HepG2 (cell line): ENCODE results near the gene KIF13A. TPM values are rescaled to one million over a fixed set of nuclear protein-coding genes. Genes with fewer than 3 reads are reported as not detected.

Source experiments
- ATAC-seq: fragments of 200-7000 bp; cut with Tn5 transposase; 3 replicates; pipeline ENCODE4 v1.9.1; 2020; ENCODE audit warnings: mild to moderate bottlenecking, moderate library complexity
- BruUV-seq: library from RNA; stranded (reverse); fragments of 400-500 nt; replicated peaks from 2 replicates; lab custom pipeline; 2021; lab: Mats Ljungman, UMichigan
- CTCF ChIA-PET: fragments of 300-600 bp; formaldehyde crosslinking; extraction: SDS; loops from one replicate; lab custom pipeline; 2021; ENCODE audit warnings: low total read pairs, inconsistent platforms, low intra/inter-chr PET ratio; lab: Yijun Ruan, JAX
- POLR2A ChIA-PET: fragments of 350-600 bp; sonication (Branson Sonifier 250); formaldehyde crosslinking; loops from one replicate; lab custom pipeline; 2020; ENCODE audit warnings: antibody characterized with exemption, inconsistent platforms; lab: Yijun Ruan, JAX
- DNase-seq: peaks from one replicate; pipeline ENCODE4 v3.0.0-alpha.2; 2015; ENCODE audit warnings: low spot score
- FAIRE-seq: peaks from 3 replicates; lab custom pipeline; 2011; peaks lifted over from hg19 to GRCh38; lab: Jason Lieb, UNC
- H2AFZ ChIP-seq: one replicate; pipeline ENCODE4 v1.6.1; 2011; ENCODE audit warnings: low read length, inconsistent platforms
- H3K27ac ChIP-seq: fragments of 300-600 bp; 3 replicates; pipeline ENCODE4 v1.8.0; 2011; ENCODE audit warnings: mixed run types, mild to moderate bottlenecking, mixed read lengths, low read length, inconsistent platforms; ENCODE audit not compliant: insufficient read depth; ENCODE audit errors: extremely low read length
- H3K27me3 ChIP-seq, 2 experiments: fragments of 200-600 bp in 1 of 2; 2 replicates in 1 of 2; 3 replicates in 1 of 2; pipeline versions ENCODE4 v1.6.0 to v1.8.0; 2011; ENCODE audit warnings: low read length in 2 of 2, mild to moderate bottlenecking in 2 of 2, moderate library complexity in 2 of 2, inconsistent platforms in 1 of 2; ENCODE audit not compliant: insufficient read depth in 2 of 2, control insufficient read depth in 1 of 2
- H3K36me3 ChIP-seq, 2 experiments: fragments of 200-600 bp in 1 of 2; replicated peaks in 1 of 2; 2 replicates in 1 of 2; 3 replicates in 1 of 2; pipeline versions ENCODE4 v1.5.1 to v1.8.0; 2011; ENCODE audit warnings: low read length in 2 of 2, inconsistent platforms in 1 of 2; ENCODE audit not compliant: insufficient read depth in 2 of 2, control insufficient read depth in 1 of 2
- H3K4me1 ChIP-seq: 2 replicates; pipeline ENCODE4 v1.5.1; 2012; ENCODE audit warnings: low read length, inconsistent platforms; ENCODE audit not compliant: insufficient read depth
- H3K4me2 ChIP-seq: 2 replicates; pipeline ENCODE4 v1.6.0; 2011; ENCODE audit warnings: low read depth, low read length, inconsistent platforms
- H3K4me3 ChIP-seq, 3 experiments: fragments of 200-600 bp in 1 of 3; sonication (generic), shearing (Covaris generic) in 1 of 3; replicated peaks in 1 of 3; 2 replicates each; pipeline ENCODE4 v1.5.1; 2011 to 2016; ENCODE audit warnings: low read length in 3 of 3, inconsistent platforms in 2 of 3, low read depth in 2 of 3, mild to moderate bottlenecking in 2 of 3, control low read depth in 1 of 3, mixed read lengths in 1 of 3; ENCODE audit not compliant: insufficient read depth in 1 of 3
- H3K79me2 ChIP-seq: one replicate; pipeline ENCODE4 v1.6.1; 2011; ENCODE audit warnings: low read length, inconsistent platforms; ENCODE audit not compliant: insufficient read depth
- H3K9ac ChIP-seq: 2 replicates; pipeline ENCODE4 v1.6.0; 2011; ENCODE audit warnings: mild to moderate bottlenecking, low read depth, low read length, inconsistent platforms; ENCODE audit not compliant: insufficient read depth
- H3K9me3 ChIP-seq: 2 replicates; pipeline ENCODE4 v1.5.1; 2012; ENCODE audit warnings: mild to moderate bottlenecking, low read length
- H4K20me1 ChIP-seq: 2 replicates; pipeline ENCODE4 v1.6.0; 2011; ENCODE audit warnings: inconsistent platforms, mild to moderate bottlenecking, low read length, moderate library complexity; ENCODE audit not compliant: insufficient read depth
- ARNTL ChIP-seq: sonication (generic); formaldehyde crosslinking; IDR thresholded peaks from 2 replicates; pipeline ENCODE4 v1.4.0; 2020; ENCODE audit warnings: mild to moderate bottlenecking, missing genetic modification reagents
- BRF2 ChIP-seq: sonication (generic); formaldehyde crosslinking; IDR thresholded peaks from 2 replicates; pipeline ENCODE4 v1.8.1; 2022; ENCODE audit warnings: mild to moderate bottlenecking, missing genetic modification reagents
- CCAR2 ChIP-seq: fragments of 200-400 bp; formaldehyde crosslinking; optimal IDR thresholded peaks from 2 replicates; pipeline ENCODE3; 2018; ENCODE audit warnings: low read depth, mild to moderate bottlenecking, low read length, moderate library complexity
- FOXJ3 ChIP-seq: sonication (generic); formaldehyde crosslinking; IDR thresholded peaks from 2 replicates; pipeline ENCODE4 v1.4.0; 2020; ENCODE audit warnings: missing genetic modification reagents, mild to moderate bottlenecking, borderline replicate concordance
- HES4 ChIP-seq: sonication (generic); formaldehyde crosslinking; IDR thresholded peaks from 2 replicates; pipeline ENCODE4 v1.9.0; 2021; ENCODE audit warnings: mild to moderate bottlenecking, missing genetic modification reagents, borderline replicate concordance
- HOXD1 ChIP-seq: sonication (generic); formaldehyde crosslinking; IDR thresholded peaks from 2 replicates; pipeline ENCODE4 v1.5.0; 2020; ENCODE audit warnings: missing genetic modification reagents
- IRX3 ChIP-seq: sonication (generic); formaldehyde crosslinking; IDR thresholded peaks from 2 replicates; pipeline ENCODE4 v1.8.1; 2023; ENCODE audit warnings: mild to moderate bottlenecking, low read depth, missing genetic modification reagents, borderline replicate concordance
- MED1 ChIP-seq: sonication (generic); formaldehyde crosslinking; IDR thresholded peaks from 2 replicates; pipeline ENCODE4 v1.4.0; 2020; ENCODE audit warnings: missing genetic modification reagents
- MYC ChIP-seq: sonication (generic); formaldehyde crosslinking; IDR thresholded peaks from 2 replicates; pipeline ENCODE4 v1.9.0; 2021; ENCODE audit warnings: missing genetic modification reagents, borderline replicate concordance
- PRMT3 ChIP-seq: sonication (generic); formaldehyde crosslinking; IDR thresholded peaks from 2 replicates; pipeline ENCODE4 v1.8.1; 2022; ENCODE audit warnings: low read depth, mild to moderate bottlenecking, moderate library complexity, missing genetic modification reagents, borderline replicate concordance
- TBP ChIP-seq: sonication (generic); formaldehyde crosslinking; IDR thresholded peaks from 2 replicates; pipeline ENCODE4 v1.5.0; 2020; ENCODE audit warnings: missing genetic modification reagents
- ZNF354B ChIP-seq: sonication (generic); formaldehyde crosslinking; IDR thresholded peaks from 2 replicates; pipeline ENCODE4 v1.8.0; 2022; ENCODE audit warnings: mild to moderate bottlenecking, missing genetic modification reagents
- WGBS: methylation state at CpG from one replicate; pipeline ENCODE4 v1.1.6; 2017; ENCODE audit warnings: low lambda C conversion rate; 5-methylcytosine and 5-hydroxymethylcytosine counted together
- in situ Hi-C: cut with HindIII; loops from 2 replicates; pipeline ENCODE4 v1.10.0; 2017; ENCODE audit warnings: low pct_unique_long_range_greater_than_20kb; ENCODE audit not compliant: extremely low pct_ligation_motif_present
- intact Hi-C: fragments of 100-400 bp; cut with micrococcal nuclease; formaldehyde crosslinking; loops from one replicate; pipeline ENCODE4 v1.10.0; 2022; ENCODE audit not compliant: unreplicated experiment
- polyA plus RNA-seq, 8 experiments: library from polyadenylated mRNA; depleted of rRNA in 3 of 8; stranded (reverse) in 7 of 8; unstranded in 1 of 8; fragments of >200 nt; fragmentation: Illumina TruSeq in 4 of 8; extraction: Trizol in 4 of 8; gene quantifications; 2 replicates each; pipeline versions ENCODE4 v1.2.1 to v1.2.3, GENCODE V29; 2011 to 2016; ENCODE audit warnings: low read depth in 4 of 8, missing spikeins in 1 of 8, mixed read lengths in 1 of 8; ENCODE audit not compliant: insufficient read depth in 1 of 8
- total RNA-seq, 5 experiments: library from RNA; depleted of rRNA; stranded (reverse); fragments of >200 nt; fragmentation: Illumina TruSeq; extraction: Trizol; gene quantifications; 2 replicates each; pipeline ENCODE4 v1.2.3, GENCODE V29; 2016; ENCODE audit warnings: low read depth in 1 of 5
- TF ChIP-seq, protein P1 (sequence below): sonication (generic); formaldehyde crosslinking; IDR thresholded peaks from 2 replicates; pipeline ENCODE4 v1.9.0; 2021; ENCODE audit warnings: missing genetic modification reagents, mild to moderate bottlenecking, borderline replicate concordance
- TF ChIP-seq, protein P2 (sequence below): sonication (generic); formaldehyde crosslinking; IDR thresholded peaks from 2 replicates; pipeline ENCODE4 v1.5.1; 2020; ENCODE audit warnings: missing genetic modification reagents, mild to moderate bottlenecking, borderline replicate concordance
- TF ChIP-seq, protein P3 (sequence below): IDR thresholded peaks from 2 replicates; pipeline ENCODE4 v1.6.1; 2016; ENCODE audit warnings: missing compliant biosample characterization, missing genetic modification reagents, borderline replicate concordance

The KIF13A gene
- total and polyA plus RNA-seq, 2 of the 13 experiments (the other 11 are each of a cell fraction or from before 2014, with no cell fraction given), result 21.1 to 37.2 TPM

DNA sequence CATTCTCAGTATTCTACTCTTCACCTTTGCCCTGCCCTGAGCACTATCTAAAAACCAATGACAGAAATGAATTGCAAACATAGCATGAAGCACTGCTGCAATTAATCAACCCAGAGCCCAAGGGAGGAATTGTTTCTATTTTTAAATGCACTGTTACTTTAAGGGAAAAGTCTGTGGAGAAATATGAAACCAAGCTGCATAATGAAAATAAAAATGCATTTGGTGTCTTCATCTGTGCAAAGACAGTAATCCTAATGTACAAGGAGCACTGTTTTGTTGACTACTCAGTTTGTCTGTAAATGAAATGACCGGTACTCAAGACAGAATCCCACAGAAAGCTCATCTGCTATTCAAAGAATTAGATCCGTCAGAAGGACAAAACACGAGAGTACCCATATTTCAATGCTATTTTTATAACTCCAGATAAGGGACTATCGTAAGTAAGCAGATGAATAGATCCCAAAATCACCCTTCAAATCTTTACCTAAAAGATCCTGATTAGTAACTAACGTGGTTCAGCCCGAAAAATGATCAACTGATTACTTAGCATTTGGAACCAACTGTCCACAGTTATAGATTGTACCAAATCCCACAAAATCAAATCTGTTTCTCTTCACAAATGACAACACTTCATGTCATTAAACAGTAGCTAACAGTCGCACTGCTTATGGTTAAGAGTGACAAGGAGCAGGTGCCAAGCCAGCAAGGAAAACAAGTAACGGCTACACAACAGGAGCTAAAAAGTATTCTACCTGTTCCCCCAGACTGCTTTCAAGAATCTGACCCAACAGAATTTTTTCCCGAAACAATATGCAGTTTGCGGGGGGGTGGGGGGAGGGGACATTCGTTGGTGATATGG, 2.4 kb downstream of the KIF13A start (continued):
- TF ChIP-seq, protein P1, sequence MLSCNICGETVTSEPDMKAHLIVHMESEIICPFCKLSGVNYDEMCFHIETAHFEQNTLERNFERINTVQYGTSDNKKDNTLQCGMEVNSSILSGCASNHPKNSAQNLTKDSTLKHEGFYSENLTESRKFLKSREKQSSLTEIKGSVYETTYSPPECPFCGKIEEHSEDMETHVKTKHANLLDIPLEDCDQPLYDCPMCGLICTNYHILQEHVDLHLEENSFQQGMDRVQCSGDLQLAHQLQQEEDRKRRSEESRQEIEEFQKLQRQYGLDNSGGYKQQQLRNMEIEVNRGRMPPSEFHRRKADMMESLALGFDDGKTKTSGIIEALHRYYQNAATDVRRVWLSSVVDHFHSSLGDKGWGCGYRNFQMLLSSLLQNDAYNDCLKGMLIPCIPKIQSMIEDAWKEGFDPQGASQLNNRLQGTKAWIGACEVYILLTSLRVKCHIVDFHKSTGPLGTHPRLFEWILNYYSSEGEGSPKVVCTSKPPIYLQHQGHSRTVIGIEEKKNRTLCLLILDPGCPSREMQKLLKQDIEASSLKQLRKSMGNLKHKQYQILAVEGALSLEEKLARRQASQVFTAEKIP (CRISPR knock-in tag), result no peak

GRCh38 chr6:17984399-17984798, 3.0 kb downstream of the KIF13A start:
- DNase-seq (no peak), FAIRE-seq (no peak), ATAC-seq (no peak)
- Histone ChIP-seq H3K4me2 (peak overlapping the region; percentile 92; the same call in 1 of the 2 replicates), H3K27me3 (no peaks in the 10 kb centered on the region; a peak in 1 of 5 replicates), H3K27ac (no peak overlapping the region), H4K20me1 (no peaks in the 10 kb centered on the region), H3K9ac (no peak overlapping the region), H3K4me1 (peaks cover 40% of the 10 kb centered on the region), H3K79me2 (peaks cover 41% of the 10 kb centered on the region), H3K36me3 (peaks cover 1 to 6% of the 10 kb centered on the region in 2 experiments; a peak in 3 of 5 replicates), H3K4me3 (no peak overlapping the region), H2AFZ (no peak overlapping the region), H3K9me3 (no peaks in the 10 kb centered on the region)
- POLR2A ChIA-PET, result no interaction called here
- intact Hi-C loops (loop anchor here (10.0 kb wide), 1 partner anchor 170 kb away; the partner anchor contains the start of genes KDM1B and TPMT), in situ Hi-C loops (no loop called here)
- no TSS peak for BruUV-seq
- TF ChIP-seq PRMT3 (no peak), FOXJ3 (CRISPR knock-in tag) (no peak), BRF2 (CRISPR knock-in tag) (no peak), HOXD1 (CRISPR knock-in tag) (no peak), MYC (no peak), ZNF354B (CRISPR knock-in tag) (no peak), TBP (no peak), HES4 (no peak), ARNTL (CRISPR knock-in tag) (no peak), CCAR2 (no peak), MED1 (CRISPR knock-in tag) (no peak), IRX3 (CRISPR knock-in tag) (no peak)
- TF ChIP-seq, protein P2, sequence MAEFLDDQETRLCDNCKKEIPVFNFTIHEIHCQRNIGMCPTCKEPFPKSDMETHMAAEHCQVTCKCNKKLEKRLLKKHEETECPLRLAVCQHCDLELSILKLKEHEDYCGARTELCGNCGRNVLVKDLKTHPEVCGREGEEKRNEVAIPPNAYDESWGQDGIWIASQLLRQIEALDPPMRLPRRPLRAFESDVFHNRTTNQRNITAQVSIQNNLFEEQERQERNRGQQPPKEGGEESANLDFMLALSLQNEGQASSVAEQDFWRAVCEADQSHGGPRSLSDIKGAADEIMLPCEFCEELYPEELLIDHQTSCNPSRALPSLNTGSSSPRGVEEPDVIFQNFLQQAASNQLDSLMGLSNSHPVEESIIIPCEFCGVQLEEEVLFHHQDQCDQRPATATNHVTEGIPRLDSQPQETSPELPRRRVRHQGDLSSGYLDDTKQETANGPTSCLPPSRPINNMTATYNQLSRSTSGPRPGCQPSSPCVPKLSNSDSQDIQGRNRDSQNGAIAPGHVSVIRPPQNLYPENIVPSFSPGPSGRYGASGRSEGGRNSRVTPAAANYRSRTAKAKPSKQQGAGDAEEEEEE, result no peak
- TF ChIP-seq, protein P3, sequence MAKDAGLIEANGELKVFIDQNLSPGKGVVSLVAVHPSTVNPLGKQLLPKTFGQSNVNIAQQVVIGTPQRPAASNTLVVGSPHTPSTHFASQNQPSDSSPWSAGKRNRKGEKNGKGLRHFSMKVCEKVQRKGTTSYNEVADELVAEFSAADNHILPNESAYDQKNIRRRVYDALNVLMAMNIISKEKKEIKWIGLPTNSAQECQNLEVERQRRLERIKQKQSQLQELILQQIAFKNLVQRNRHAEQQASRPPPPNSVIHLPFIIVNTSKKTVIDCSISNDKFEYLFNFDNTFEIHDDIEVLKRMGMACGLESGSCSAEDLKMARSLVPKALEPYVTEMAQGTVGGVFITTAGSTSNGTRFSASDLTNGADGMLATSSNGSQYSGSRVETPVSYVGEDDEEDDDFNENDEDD (CRISPR knock-in tag), result no peak
- 53% methylated on average over 1 of the region's 1 CpG for WGBS
- CTCF ChIA-PET, result no interaction called here
